Astrocyte (in vitro differentiated cells and primary cell): Measurements from ENCODE around the gene KLHL22. TPM values are rescaled to one million over a fixed set of nuclear protein-coding genes. Genes with fewer than 3 reads are reported as not detected.
"Not testable (repeated sequence)": the region's sequence is repeated elsewhere in the genome, so short reads cannot be mapped to it uniquely, and the experiment has no call there.

ENCODE experiments used
- DNase-seq: peaks from one replicate; pipeline ENCODE4 v3.0.0-alpha.2; 2010; ENCODE audit warnings: low read depth
- FAIRE-seq: peaks from 2 replicates; lab custom pipeline; 2011; peaks lifted over from hg19 to GRCh38; lab: Jason Lieb, UNC
- H2AFZ ChIP-seq: 2 replicates; pipeline ENCODE4 v1.6.0; 2012; ENCODE audit warnings: low read depth, low read length, inconsistent platforms
- H3K27ac ChIP-seq: 2 replicates; pipeline ENCODE4 v1.5.1; 2011; ENCODE audit warnings: low read depth, low read length, inconsistent platforms
- H3K27me3 ChIP-seq: 2 replicates; pipeline ENCODE4 v1.6.0; 2011; ENCODE audit warnings: low read length, inconsistent platforms; ENCODE audit not compliant: insufficient read depth
- H3K36me3 ChIP-seq: 2 replicates; pipeline ENCODE4 v1.5.1; 2011; ENCODE audit warnings: low read length, inconsistent platforms; ENCODE audit not compliant: insufficient read depth
- H3K4me1 ChIP-seq: 2 replicates; pipeline ENCODE4 v1.5.1; 2011; ENCODE audit warnings: low read length, inconsistent platforms; ENCODE audit not compliant: insufficient read depth
- H3K4me2 ChIP-seq: 2 replicates; pipeline ENCODE4 v1.6.0; 2012; ENCODE audit warnings: low read length, inconsistent platforms
- H3K4me3 ChIP-seq: 2 replicates; pipeline ENCODE4 v1.5.1; 2011; ENCODE audit warnings: low read depth, mild to moderate bottlenecking, low read length, inconsistent platforms; ENCODE audit not compliant: insufficient read depth
- H3K79me2 ChIP-seq: 2 replicates; pipeline ENCODE4 v1.6.0; 2012; ENCODE audit warnings: mild to moderate bottlenecking, low read length, inconsistent platforms; ENCODE audit not compliant: insufficient read depth
- H3K9ac ChIP-seq: 2 replicates; pipeline ENCODE4 v1.6.0; 2012; ENCODE audit warnings: mild to moderate bottlenecking, low read length, inconsistent platforms
- H3K9me3 ChIP-seq: 2 replicates; pipeline ENCODE4 v1.5.1; 2012; ENCODE audit warnings: low read depth, mild to moderate bottlenecking, low read length, inconsistent platforms; ENCODE audit not compliant: insufficient read depth
- H4K20me1 ChIP-seq: 2 replicates; pipeline ENCODE4 v1.6.0; 2012; ENCODE audit warnings: low read length, inconsistent platforms; ENCODE audit not compliant: insufficient read depth
- H3K27ac Mint-ChIP-seq: one replicate; pipeline ENCODE4 v1.8.0; 2021; ENCODE audit warnings: mild to moderate bottlenecking, mixed read lengths; ENCODE audit not compliant: unreplicated experiment
- H3K27me3 Mint-ChIP-seq: one replicate; pipeline ENCODE4 v1.8.0; 2021; ENCODE audit warnings: low read depth, mixed read lengths; ENCODE audit not compliant: unreplicated experiment
- H3K36me3 Mint-ChIP-seq: one replicate; pipeline ENCODE4 v1.8.0; 2021; ENCODE audit warnings: low read depth, mixed read lengths; ENCODE audit not compliant: unreplicated experiment
- H3K4me1 Mint-ChIP-seq: one replicate; pipeline ENCODE4 v1.8.0; 2021; ENCODE audit warnings: low read depth, mixed read lengths; ENCODE audit not compliant: unreplicated experiment
- H3K4me3 Mint-ChIP-seq: one replicate; pipeline ENCODE4 v1.8.0; 2021; ENCODE audit warnings: mild to moderate bottlenecking, moderate library complexity, mixed read lengths; ENCODE audit not compliant: unreplicated experiment
- H3K9me3 Mint-ChIP-seq: one replicate; pipeline ENCODE4 v1.8.0; 2021; ENCODE audit warnings: mild to moderate bottlenecking, mixed read lengths; ENCODE audit not compliant: unreplicated experiment
- EZH2 ChIP-seq: IDR thresholded peaks from 2 replicates; pipeline ENCODE4 v1.6.1; 2012; ENCODE audit warnings: mild to moderate bottlenecking, low read length, inconsistent platforms; ENCODE audit not compliant: insufficient read depth
- total RNA-seq: library from RNA; stranded (reverse); gene quantifications from 2 replicates; pipeline ENCODE4 v1.2.1, GENCODE V29; 2021
- TF ChIP-seq, protein P1 (sequence below): IDR thresholded peaks from 2 replicates; pipeline ENCODE4 v1.5.1; 2011; ENCODE audit warnings: low read depth, mild to moderate bottlenecking, inconsistent platforms, low read length, moderate library complexity; ENCODE audit not compliant: insufficient read depth

The KLHL22 gene
- total RNA-seq, 1 donor from 2014 or later = 14.0 TPM

DNA sequence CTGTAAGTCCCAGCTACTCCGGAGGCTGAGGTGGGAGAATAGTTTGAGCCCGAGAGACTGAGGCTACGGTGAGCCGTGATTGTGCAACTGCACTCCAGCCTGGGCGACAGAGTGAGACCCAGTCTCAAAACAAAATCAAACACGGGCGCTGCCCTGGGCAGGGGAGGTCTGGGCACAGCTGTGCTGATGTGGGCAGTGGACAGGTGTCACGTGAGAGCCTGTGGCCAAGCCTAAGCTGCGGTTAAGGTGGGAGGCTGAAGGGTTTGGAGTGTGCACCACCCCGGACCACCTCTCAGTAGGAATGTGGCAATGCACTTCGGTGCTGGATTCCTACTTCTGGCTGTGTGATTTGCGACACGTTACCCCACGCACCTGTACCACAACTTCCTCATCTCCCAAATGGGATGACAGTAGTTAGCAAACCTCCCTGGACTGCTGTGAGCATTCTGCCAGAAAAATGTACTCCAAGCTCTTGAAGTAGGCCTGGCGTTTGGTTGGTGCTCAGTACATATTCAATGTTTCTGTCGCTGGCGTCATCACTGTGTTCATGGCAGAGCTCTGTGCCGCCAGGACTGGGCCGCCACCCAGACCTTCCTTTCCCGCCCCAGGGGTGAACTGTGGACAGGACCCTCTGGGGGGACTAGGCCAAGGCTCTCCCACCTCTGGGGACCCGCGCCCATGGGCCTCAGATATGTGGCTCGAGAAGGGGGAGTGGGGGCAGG is 102.5 kb downstream of the KLHL22 start:
- TF ChIP-seq, protein P1, sequence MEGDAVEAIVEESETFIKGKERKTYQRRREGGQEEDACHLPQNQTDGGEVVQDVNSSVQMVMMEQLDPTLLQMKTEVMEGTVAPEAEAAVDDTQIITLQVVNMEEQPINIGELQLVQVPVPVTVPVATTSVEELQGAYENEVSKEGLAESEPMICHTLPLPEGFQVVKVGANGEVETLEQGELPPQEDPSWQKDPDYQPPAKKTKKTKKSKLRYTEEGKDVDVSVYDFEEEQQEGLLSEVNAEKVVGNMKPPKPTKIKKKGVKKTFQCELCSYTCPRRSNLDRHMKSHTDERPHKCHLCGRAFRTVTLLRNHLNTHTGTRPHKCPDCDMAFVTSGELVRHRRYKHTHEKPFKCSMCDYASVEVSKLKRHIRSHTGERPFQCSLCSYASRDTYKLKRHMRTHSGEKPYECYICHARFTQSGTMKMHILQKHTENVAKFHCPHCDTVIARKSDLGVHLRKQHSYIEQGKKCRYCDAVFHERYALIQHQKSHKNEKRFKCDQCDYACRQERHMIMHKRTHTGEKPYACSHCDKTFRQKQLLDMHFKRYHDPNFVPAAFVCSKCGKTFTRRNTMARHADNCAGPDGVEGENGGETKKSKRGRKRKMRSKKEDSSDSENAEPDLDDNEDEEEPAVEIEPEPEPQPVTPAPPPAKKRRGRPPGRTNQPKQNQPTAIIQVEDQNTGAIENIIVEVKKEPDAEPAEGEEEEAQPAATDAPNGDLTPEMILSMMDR = no peak
- no peak for TF ChIP-seq EZH2
- Mint-ChIP-seq H3K9me3 (no peaks in the 10 kb centered on the region), H3K4me3 (peak overlapping the region; percentile 90), H3K4me1 (peaks cover 19% of the 10 kb centered on the region), H3K36me3 (no peaks in the 10 kb centered on the region), H3K27ac (peak overlapping the region; percentile 94), H3K27me3 (no peaks in the 10 kb centered on the region)
- H3K27ac ChIP-seq = no peak overlapping the region
- peak overlapping the region; percentile 72 for H3K4me3 ChIP-seq
- H2AFZ ChIP-seq = peak overlapping the region; percentile 91
- H3K9me3 ChIP-seq = peaks cover 5% of the 10 kb centered on the region
- H3K9ac ChIP-seq = peak overlapping the region; percentile 86
- H3K27me3 ChIP-seq = peaks cover 1% of the 10 kb centered on the region
- peaks cover 5% of the 10 kb centered on the region for H3K4me1 ChIP-seq
- FAIRE-seq = no peak
- H4K20me1 ChIP-seq = peaks cover 29% of the 10 kb centered on the region
- H3K4me2 ChIP-seq = peak overlapping the region; percentile 88
- DNase-seq = no peak
- no peaks in the 10 kb centered on the region for H3K36me3 ChIP-seq
- peaks cover 34% of the 10 kb centered on the region for H3K79me2 ChIP-seq

DNA sequence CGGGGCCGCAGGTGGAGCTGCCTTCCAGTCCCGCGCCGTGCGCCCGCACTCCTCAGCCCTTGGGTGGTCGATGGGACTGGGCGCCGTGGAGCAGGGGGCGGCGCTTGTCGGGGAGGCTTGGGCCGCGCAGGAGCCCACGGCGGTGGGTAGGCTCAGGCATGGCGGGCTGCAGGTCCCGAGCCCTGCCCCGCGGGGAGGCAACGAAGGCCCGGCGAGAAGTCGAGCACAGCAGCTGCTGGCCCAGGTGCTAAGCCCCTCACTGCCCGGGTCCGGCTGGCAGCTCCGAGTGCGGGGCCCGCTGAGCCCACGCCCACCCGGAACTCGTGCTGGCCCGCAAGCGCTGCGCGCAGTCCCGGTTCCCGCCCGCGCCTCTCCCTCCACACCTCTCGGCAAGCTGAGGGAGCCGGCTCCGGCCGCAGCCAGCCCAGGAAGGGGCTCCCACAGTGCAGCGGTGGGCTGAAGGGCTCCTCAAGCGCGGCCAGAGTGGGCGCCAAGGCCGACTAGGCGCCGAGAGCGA is 103.2 kb downstream of the KLHL22 start:
- not testable (repeated sequence) for H3K4me3 Mint-ChIP-seq, H3K9me3 Mint-ChIP-seq, H3K9me3 ChIP-seq, H3K9ac ChIP-seq, H3K27ac ChIP-seq, H3K4me3 ChIP-seq, H3K4me1 ChIP-seq, H3K36me3 ChIP-seq, FAIRE-seq, H3K27me3 ChIP-seq, H3K27me3 Mint-ChIP-seq, H3K27ac Mint-ChIP-seq, H3K36me3 Mint-ChIP-seq, DNase-seq, H3K4me2 ChIP-seq, H2AFZ ChIP-seq
- H3K4me1 Mint-ChIP-seq = peaks cover 19% of the 10 kb centered on the region
- Histone ChIP-seq H3K79me2 (peaks cover 29% of the 10 kb centered on the region), H4K20me1 (peaks cover 24% of the 10 kb centered on the region)

Other genes starting within 250 kb of the KLHL22 start
- 1.9 and 2.9 TPM in 2 replicates for gene RTN4R, start 227.5 kb downstream of the KLHL22 start, total RNA-seq
- 33.3 and 33.7 TPM in 2 replicates for gene DGCR6L, start 175.7 kb downstream of the KLHL22 start, total RNA-seq
- 14.2 and 14.3 TPM in 2 replicates for gene ZNF74, start 101.6 kb downstream of the KLHL22 start, total RNA-seq
- gene SCARF2, start 58.0 kb downstream of the KLHL22 start, total RNA-seq = 17.3 and 22.5 TPM in 2 replicates
- 127 and 153 TPM in 2 replicates for gene MED15, start 11.8 kb upstream of the KLHL22 start, total RNA-seq